Measurements from ENCODE around the gene ZC3H12D. TPM values are rescaled to one million over a fixed set of nuclear protein-coding genes. Genes with fewer than 3 reads are reported as not detected.

ZC3H12D gene
- total RNA-seq, 1 donor from 2014 or later, result 44.7 TPM

GRCh38 chr6:149422581-149422980, 62.2 kb downstream of the ZC3H12D start:
- intact Hi-C loops (cut with micrococcal nuclease), result no loop called here

GRCh38 chr6:149421132-149421531, 63.7 kb downstream of the ZC3H12D start:
- intact Hi-C loops (cut with micrococcal nuclease), result no loop called here

GRCh38 chr6:149419696-149420404, 65.0 kb downstream of the ZC3H12D start:
- intact Hi-C loops (cut with micrococcal nuclease), result no loop called here

- intact Hi-C loops (cut with micrococcal nuclease), result loop anchor here (5.0 kb wide), 1 partner anchor 333 kb away; no protein-coding TSS in a partner anchor
These were observed 70.0 kb downstream of the ZC3H12D start for GRCh38 chr6:149414821-149415220.

- intact Hi-C loops (cut with micrococcal nuclease), result loop anchor here (5.0 kb wide), 1 partner anchor 332 kb away; no protein-coding TSS in a partner anchor
These were observed 70.8 kb downstream of the ZC3H12D start for GRCh38 chr6:149414009-149414408.

- intact Hi-C loops (cut with micrococcal nuclease), result loop anchor here (5.0 kb wide), 1 partner anchor 328 kb away; no protein-coding TSS in a partner anchor
These were observed 74.3 kb downstream of the ZC3H12D start for GRCh38 chr6:149410557-149410956.

- intact Hi-C loops (cut with micrococcal nuclease), result loop anchor here (5.0 kb wide), 1 partner anchor 327 kb away; no protein-coding TSS in a partner anchor
These were observed 75.2 kb downstream of the ZC3H12D start for GRCh38 chr6:149409617-149410016.

- intact Hi-C loops (cut with micrococcal nuclease), result loop anchor here (1.0 to 2.0 kb wide), 2 partner anchors 9 to 13 kb away; no protein-coding TSS in a partner anchor
These were observed 78.7 kb downstream of the ZC3H12D start for GRCh38 chr6:149405823-149406765.

- intact Hi-C loops (cut with micrococcal nuclease), result no loop called here
These were observed 81.3 kb downstream of the ZC3H12D start for GRCh38 chr6:149403534-149403933.

- intact Hi-C loops (cut with micrococcal nuclease), result no loop called here
These were observed 84.8 kb downstream of the ZC3H12D start, which contains the start of gene SUMO4 for GRCh38 chr6:149400050-149400449. Gene SUMO4 (plus strand): TSS chr6:149400262. CDS start chr6:149400392, 130 bp downstream.

- intact Hi-C loops (cut with micrococcal nuclease), result loop anchor here (1.0 kb wide), 1 partner anchor 8 kb away; no protein-coding TSS in a partner anchor
These were observed 87.4 kb downstream of the ZC3H12D start for GRCh38 chr6:149397384-149397783.

Other genes with a start within 250 kb of the ZC3H12D start
- 261 and 266 TPM in 2 replicates for gene TAB2, start 167.3 kb downstream of the ZC3H12D start, total RNA-seq
- gene SUMO4, start 84.8 kb downstream of the ZC3H12D start, total RNA-seq, result 17.3 and 18.7 TPM in 2 replicates
- 19.8 and 21.2 TPM in 2 replicates for gene PPIL4, start 61.0 kb upstream of the ZC3H12D start, total RNA-seq
- 17.3 and 18.0 TPM in 2 replicates for gene GINM1, start 81.4 kb upstream of the ZC3H12D start, total RNA-seq
- gene KATNA1, start 163.7 kb upstream of the ZC3H12D start, total RNA-seq, result 22.2 and 22.4 TPM in 2 replicates
- 41.6 and 43.5 TPM in 2 replicates for gene LATS1, start 233.1 kb upstream of the ZC3H12D start, total RNA-seq

All from T-helper 1 cell treated with Interleukin-12 subunit alpha and Interleukin-12 subunit beta and Interleukin-4 antibody, amounts not matched to agents 30 ng/mL and 1 ng/mL, for 36 hours (primary cell).